Adrenal gland (tissue), 12 donors: ENCODE results near the gene PNPLA1. TPM values are rescaled to one million over a fixed set of nuclear protein-coding genes. Genes with fewer than 3 reads are reported as not detected.
"Not testable (repeated sequence)": the region's sequence is repeated elsewhere in the genome, so short reads cannot be mapped to it uniquely, and the experiment has no call there.

ENCODE experiments used
- DNase-seq, 7 donors: peaks; one replicate each; pipeline ENCODE4 v3.0.0-alpha.2; 2019 to 2020
- H3K27ac ChIP-seq, 5 donors: fragments of 200-600 bp; sonication (generic) in 4 of 5; 1 replicate in 3 of 5; 2 replicates in 2 of 5; pipeline versions ENCODE4 v1.5.1 to v1.8.0; 2016 to 2020; ENCODE audit warnings: mild to moderate bottlenecking in 1 of 5
- H3K27me3 ChIP-seq: fragments of 200-600 bp; 2 replicates; pipeline ENCODE4 v1.8.0; 2021
- H3K36me3 ChIP-seq, 2 donors: fragments of 200-600 bp; replicated peaks in 1 of 2; 1 replicate in 1 of 2; 2 replicates in 1 of 2; pipeline versions ENCODE4 v1.5.1 to v1.8.0; 2018 to 2022
- H3K4me1 ChIP-seq, 2 donors: fragments of 200-600 bp; replicated peaks in 1 of 2; 1 replicate in 1 of 2; 2 replicates in 1 of 2; pipeline versions ENCODE4 v1.5.1 to v1.8.0; 2018 to 2021
- H3K4me3 ChIP-seq, 4 donors: fragments of 200-600 bp; sonication (generic) in 3 of 4; one replicate each; pipeline ENCODE4 v1.5.1; 2016 to 2018
- H3K9me3 ChIP-seq, 3 donors: fragments of 200-600 bp; sonication (generic) in 1 of 3; replicated peaks in 1 of 3; 1 replicate in 2 of 3; 2 replicates in 1 of 3; pipeline versions ENCODE4 v1.5.1 to v1.8.0; 2016 to 2021
- POLR2A ChIP-seq, 2 donors: fragments of 450-650 bp; IDR thresholded peaks; one replicate each; pipeline ENCODE4 v1.6.1; 2017; ENCODE audit warnings: antibody characterized with exemption in 2 of 2, mild to moderate bottlenecking in 2 of 2, moderate library complexity in 1 of 2
- WGBS, 4 donors: extraction: QIAGEN DNeasy Blood & Tissue Kit in 2 of 4; methylation state at CpG; one replicate each; pipeline versions ENCODE4 v1.1.5 to v1.1.7; 2013 to 2017; 5-methylcytosine and 5-hydroxymethylcytosine counted together
- intact Hi-C, 2 donors: fragments of 100-400 bp; cut with DNase I; formaldehyde crosslinking; loops; one replicate each; pipeline versions ENCODE4 v1.14.1 to v1.15.0; 2022 to 2023
- polyA plus RNA-seq, 3 donors: library from polyadenylated mRNA; stranded (reverse); fragments of 200-250 nt in 2 of 3; fragments of 350-450 nt in 1 of 3; fragmentation: Illumina TruSeq in 1 of 3; extraction: RNeasy Lipid Tissue Mini Kit (QIAGEN cat#74804) in 1 of 3; gene quantifications; one replicate each; pipeline ENCODE4 v1.2.3, GENCODE V29; 2013 to 2014
- total RNA-seq, 9 donors: library from RNA; depleted of rRNA in 4 of 9; stranded (reverse); fragments of >200 nt in 4 of 9; fragments of 120-200 nt in 1 of 9; fragmentation: NEBNext Ultra II Directional in 1 of 9; extraction: Animal tissue kit (Norgen Biotek cat#: 25700) in 1 of 9; gene quantifications; one replicate each; pipeline versions ENCODE4 v1.1.0 to v1.2.4, GENCODE V29; 2013 to 2023
- TF ChIP-seq, protein P1 (sequence below), 6 experiments: fragments of 450-650 bp in 4 of 6; fragments of 200-600 bp in 2 of 6; sonication (generic) in 1 of 6; IDR thresholded peaks; 1 replicate in 5 of 6; 2 replicates in 1 of 6; pipeline versions ENCODE4 v1.5.1 to v1.8.0; 2016 to 2021; ENCODE audit warnings: antibody characterized with exemption in 6 of 6, mild to moderate bottlenecking in 2 of 6, moderate library complexity in 1 of 6
- donor health status: healthy with polysubstance abuse.
- donor health status: Bipolar disorder and iron deficiency.
- donor health status: DM: yes; HTN: yes; CAD: no.
- donor health status: DM: no; HTN: no; CAD: no.
- donor health status: DM: no; HTN: no; CAD: no.
- donor health status: DM: yes; HTN: yes; CAD: no.

Gene PNPLA1
- total and polyA plus RNA-seq, 12 donors: 0.11 to 1.6 (median 0.29) TPM; not detected in 6

DNA sequence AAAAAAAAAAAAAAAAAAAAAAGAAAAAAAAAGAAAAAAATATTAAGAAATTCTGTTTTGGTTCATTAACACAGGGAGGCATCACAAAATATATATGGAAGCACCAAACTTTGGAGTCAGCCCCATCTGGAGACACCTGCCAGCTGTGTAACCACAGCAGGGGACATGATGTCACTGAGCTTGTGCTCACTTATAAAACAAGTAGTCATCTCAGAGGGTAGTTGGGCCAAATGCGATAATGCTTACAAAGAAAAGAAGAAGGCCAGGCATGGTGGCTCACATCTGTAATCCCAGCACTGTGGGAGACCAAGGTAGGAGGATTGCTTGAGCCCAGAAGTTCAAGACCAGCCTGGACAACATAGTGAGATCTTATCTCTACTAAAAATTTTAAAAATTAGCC is 68.0 kb downstream of the PNPLA1 start:
- intact Hi-C loops: loop anchor here in 1 of 2 donors (2.0 kb wide), 1 partner anchor 23 kb away; no protein-coding TSS in a partner anchor
- no peak for DNase-seq
- no peak overlapping the region for H3K27ac ChIP-seq
- H3K4me1 ChIP-seq: peaks cover 0 to 10% of the 10 kb centered on the region in 2 donors
- H3K4me3 ChIP-seq: no peak overlapping the region
- no peaks in the 10 kb centered on the region for H3K9me3 ChIP-seq
- WGBS, 4 donors: 89 to 97% (median 92%) methylated on average over 1 of the region's 1 CpG
- no peaks in the 10 kb centered on the region for H3K36me3 ChIP-seq
- TF ChIP-seq POLR2A (IDR thresholded peaks at IDR 0.05): no peak
- TF ChIP-seq, protein P1, sequence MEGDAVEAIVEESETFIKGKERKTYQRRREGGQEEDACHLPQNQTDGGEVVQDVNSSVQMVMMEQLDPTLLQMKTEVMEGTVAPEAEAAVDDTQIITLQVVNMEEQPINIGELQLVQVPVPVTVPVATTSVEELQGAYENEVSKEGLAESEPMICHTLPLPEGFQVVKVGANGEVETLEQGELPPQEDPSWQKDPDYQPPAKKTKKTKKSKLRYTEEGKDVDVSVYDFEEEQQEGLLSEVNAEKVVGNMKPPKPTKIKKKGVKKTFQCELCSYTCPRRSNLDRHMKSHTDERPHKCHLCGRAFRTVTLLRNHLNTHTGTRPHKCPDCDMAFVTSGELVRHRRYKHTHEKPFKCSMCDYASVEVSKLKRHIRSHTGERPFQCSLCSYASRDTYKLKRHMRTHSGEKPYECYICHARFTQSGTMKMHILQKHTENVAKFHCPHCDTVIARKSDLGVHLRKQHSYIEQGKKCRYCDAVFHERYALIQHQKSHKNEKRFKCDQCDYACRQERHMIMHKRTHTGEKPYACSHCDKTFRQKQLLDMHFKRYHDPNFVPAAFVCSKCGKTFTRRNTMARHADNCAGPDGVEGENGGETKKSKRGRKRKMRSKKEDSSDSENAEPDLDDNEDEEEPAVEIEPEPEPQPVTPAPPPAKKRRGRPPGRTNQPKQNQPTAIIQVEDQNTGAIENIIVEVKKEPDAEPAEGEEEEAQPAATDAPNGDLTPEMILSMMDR (IDR thresholded peaks at IDR 0.05): no peak
- peaks cover 7% of the 10 kb centered on the region for H3K27me3 ChIP-seq

DNA sequence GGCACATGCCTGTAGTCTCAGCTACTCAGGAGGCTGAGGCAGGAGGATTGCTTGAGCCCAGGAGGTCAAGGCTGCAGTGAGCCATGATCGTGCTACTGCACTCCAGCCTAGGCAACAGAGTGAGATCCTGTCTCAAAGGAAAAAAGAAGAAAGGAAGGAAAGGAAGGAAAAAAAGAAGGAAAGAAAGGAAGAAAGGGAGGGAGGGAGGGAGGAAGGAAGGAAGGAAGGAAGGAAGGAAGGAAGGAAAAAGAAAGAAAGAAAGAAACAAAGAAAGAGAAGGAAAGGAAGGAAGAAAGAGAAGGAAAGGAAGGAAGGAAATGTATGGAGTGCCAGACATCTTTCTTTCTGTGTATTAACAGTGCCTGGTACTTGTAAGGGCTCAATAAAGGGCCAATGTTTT is 68.4 kb downstream of the PNPLA1 start:
- not testable (repeated sequence) for H3K36me3 ChIP-seq, H3K9me3 ChIP-seq, DNase-seq, H3K4me3 ChIP-seq, H3K27ac ChIP-seq, H3K27me3 ChIP-seq
- WGBS, 4 donors: 54 to 92% (median 83%) methylated on average over 1 of the region's 1 CpG
- intact Hi-C loops: loop anchor here in 1 of 2 donors (2.0 kb wide), 1 partner anchor 23 kb away; no protein-coding TSS in a partner anchor
- H3K4me1 ChIP-seq: peaks cover 0 to 10% of the 10 kb centered on the region in 2 donors

GRCh38 chr6:36339146-36339545 is 69.3 kb downstream of the PNPLA1 start:
- no peaks in the 10 kb centered on the region for H3K36me3 ChIP-seq
- TF ChIP-seq, protein P1 (IDR thresholded peaks at IDR 0.05): no peak
- no peak for TF ChIP-seq POLR2A (IDR thresholded peaks at IDR 0.05)
- intact Hi-C loops: loop anchor here in 1 of 2 donors (2.0 kb wide), 1 partner anchor 22 kb away; no protein-coding TSS in a partner anchor
- DNase-seq: no peak
- no peaks in the 10 kb centered on the region for H3K9me3 ChIP-seq
- 72 to 93% (median 82%) methylated on average over 9 to 12 of the region's 12 CpGs for WGBS, 4 donors
- H3K4me1 ChIP-seq: peaks cover 0 to 8% of the 10 kb centered on the region in 2 donors
- H3K27ac ChIP-seq: no peak overlapping the region
- H3K4me3 ChIP-seq: no peak overlapping the region
- H3K27me3 ChIP-seq: peaks cover 7% of the 10 kb centered on the region

DNA sequence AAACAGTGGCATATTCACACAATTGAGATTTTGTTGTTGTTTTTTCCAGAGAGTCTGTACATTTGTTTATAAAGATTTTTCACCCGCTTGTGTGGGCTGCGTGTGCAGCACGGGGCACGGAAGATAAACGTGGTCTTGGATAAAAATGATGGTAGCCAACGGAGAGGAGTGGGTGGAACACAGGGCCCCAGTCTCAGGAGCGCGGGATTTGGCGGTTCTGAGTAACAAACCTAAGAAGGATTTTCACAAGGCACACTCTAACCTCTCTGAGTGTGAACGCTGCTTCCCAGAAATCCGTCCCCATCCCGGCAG is 70.4 kb downstream of the PNPLA1 start:
- peaks cover 0 to 4% of the 10 kb centered on the region in 2 donors for H3K4me1 ChIP-seq
- TF ChIP-seq, protein P1 (IDR thresholded peaks at IDR 0.05): no peak
- no peak for TF ChIP-seq POLR2A (IDR thresholded peaks at IDR 0.05)
- no peaks in the 10 kb centered on the region for H3K9me3 ChIP-seq
- H3K27ac ChIP-seq: no peak overlapping the region
- no peaks in the 10 kb centered on the region for H3K36me3 ChIP-seq
- peaks cover 6% of the 10 kb centered on the region for H3K27me3 ChIP-seq
- 71 to 76% (median 75%) methylated on average over 12 of the region's 12 CpGs for WGBS, 4 donors
- intact Hi-C loops: no loop called here
- no peak for DNase-seq
- H3K4me3 ChIP-seq: no peak overlapping the region
